HG03039 (cell line): ENCODE results near the gene MTIF3.

ENCODE experiments used
- ATAC-seq: cut with Tn5 transposase; IDR thresholded peaks from one replicate; pipeline ENCODE4 v1.9.1; 2021; ENCODE audit warnings: mild to moderate bottlenecking, moderate library complexity; ENCODE audit not compliant: unreplicated experiment

MTIF3 gene, protein sequence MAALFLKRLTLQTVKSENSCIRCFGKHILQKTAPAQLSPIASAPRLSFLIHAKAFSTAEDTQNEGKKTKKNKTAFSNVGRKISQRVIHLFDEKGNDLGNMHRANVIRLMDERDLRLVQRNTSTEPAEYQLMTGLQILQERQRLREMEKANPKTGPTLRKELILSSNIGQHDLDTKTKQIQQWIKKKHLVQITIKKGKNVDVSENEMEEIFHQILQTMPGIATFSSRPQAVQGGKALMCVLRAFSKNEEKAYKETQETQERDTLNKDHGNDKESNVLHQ

DNA sequence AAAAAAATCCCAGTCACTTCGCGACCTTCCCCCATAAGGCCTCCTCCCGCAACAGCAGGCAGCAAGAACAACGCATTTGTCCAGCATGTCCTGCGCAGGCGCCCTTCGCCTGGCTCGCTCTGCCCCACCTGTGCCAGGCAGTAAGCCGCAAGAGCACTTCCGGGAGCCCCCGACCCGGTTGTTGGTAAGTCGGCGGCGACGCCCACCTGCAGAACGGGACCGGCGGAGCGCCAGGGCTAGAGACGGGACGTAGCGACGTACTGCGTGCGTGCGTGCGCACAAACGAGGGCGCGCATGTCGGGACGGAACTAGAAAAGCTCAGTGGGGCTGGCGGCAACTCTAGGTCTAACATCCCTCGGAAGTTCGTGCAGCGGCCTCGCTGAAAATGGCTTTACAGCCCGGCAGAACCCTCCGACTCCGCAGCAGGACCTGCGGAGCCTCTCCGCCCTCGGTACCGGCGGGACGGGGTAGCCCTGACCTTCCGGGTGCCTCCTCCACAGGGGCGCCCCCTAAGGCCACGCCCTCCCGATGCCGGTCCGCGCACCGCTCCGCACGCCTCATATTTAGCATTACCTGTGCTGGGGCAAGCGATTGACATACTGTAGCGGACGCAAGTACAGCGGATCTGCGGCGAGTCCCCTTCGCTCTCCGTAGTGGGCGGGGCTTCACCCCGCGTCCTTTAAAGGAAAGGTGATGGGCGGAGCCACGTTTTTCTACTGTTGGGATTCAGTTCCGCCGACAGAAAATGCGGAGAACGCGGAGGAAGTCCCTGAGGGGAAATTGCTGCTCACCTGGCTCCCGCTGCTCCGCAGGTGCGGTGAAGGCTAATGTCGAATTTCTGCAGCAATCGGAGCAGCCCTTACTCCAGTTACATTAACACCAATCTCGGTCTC, at the start of gene MTIF3:
TSS of gene MTIF3 (minus strand) at position 629 of the 893 bp plus-strand sequence. CDS start 10,116 bp downstream, outside the sequence.
- ATAC-seq, result peak; percentile 83

DNA sequence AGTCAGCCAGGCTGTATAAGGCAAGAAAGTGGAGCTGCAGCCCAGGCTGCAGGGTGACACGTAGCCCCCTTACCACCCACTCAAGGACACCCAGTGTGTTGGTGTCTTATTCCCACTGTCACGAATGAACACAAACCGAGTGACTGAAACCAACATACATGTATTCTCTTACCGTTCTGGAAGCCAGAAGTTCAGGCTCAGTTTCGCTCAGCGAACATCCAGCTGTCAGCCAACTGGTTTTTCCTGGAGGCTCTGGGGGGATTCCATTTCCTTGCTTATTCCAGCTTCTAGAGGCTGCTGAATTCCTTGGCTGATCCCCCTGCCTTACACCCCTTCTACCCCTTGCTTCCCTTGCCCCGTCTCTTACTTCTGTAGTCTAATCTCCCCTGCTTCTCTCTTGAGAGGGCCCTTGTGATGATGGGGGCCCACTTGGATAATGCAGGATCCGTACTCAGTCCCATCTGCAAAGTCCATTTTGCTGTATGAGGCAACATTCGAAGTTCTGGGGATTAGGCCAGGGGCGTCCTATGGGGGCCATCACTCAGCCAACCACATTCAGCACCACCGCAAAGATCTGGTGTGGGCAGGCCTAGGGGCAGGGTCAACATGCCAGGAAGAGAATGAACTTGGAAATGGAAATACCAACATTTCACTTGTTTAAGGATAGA, 47.3 kb upstream of the MTIF3 start:
- no peak for ATAC-seq

DNA sequence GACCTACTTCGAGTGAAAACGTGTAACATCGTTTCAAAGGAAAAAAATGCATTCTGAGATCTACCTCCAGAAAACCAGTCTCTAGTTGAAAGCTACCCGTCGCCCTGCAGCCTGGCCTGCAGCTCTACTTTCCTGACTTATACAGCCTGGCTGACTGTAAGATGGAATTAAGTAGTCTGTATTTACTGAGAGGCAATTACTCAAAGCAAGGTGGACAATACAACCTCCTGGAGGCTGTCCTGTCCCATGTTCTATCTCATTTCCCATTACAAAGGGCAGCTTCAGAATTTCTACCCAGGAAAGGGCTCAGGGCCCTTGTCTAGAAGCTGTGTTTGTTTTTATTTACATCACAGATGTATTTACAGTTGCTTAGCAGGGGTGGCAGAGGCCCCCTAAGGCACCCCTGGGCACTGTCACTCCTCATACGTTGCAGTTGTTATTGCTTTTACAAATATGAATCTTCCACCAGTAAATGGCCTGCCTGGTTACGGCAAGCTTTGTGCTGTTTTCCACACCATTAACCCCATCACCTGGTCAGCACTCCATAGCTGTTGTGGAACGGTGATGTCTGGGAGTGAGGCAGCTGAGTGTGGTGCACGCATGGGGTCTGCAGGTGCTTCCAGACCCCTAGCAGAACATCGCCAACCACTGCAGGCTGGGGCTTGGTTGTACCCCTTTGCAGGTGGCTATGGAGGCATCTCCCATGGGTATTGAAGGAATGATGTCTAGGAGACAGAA, 46.3 kb upstream of the MTIF3 start:
- ATAC-seq, result no peak

DNA sequence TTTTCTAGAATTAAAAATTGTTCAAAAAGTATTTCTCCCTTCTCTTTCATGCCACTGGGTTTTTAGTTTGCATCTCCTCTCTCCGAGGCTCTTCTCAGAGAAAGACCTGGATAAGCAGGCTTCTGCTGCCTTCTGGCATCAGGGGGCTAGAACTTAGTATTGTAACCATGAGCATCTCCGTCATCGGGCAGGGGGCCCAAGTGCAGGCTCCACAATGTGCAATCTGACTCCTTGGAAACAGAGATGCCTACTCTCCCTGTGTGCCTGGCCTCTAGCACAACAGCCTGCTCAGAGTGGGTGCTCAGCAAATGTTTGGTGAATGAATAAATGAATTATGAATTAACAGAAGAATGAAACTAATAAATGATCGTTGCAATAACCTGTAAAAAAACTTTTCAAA, 45.6 kb upstream of the MTIF3 start:
- ATAC-seq, result no peak

DNA sequence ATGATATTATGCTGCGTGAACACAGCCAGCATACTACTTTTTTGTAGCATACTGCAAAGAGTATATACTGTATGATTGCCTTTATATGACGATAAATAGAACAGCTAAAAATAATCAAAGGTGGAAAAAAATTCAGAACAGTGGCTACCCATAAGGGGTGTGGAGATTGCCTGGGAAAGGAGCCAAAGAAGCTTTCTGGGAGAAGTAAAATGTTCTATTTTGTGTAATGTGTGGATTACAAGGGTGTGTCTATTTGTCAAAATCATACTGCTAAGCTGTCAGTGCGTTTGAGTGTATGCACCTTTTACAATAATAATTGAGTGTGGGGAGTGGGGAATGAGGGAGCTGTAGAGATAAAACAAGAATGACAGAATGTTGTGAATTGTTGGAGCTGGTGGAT, 45.2 kb upstream of the MTIF3 start:
- ATAC-seq, result no peak

DNA sequence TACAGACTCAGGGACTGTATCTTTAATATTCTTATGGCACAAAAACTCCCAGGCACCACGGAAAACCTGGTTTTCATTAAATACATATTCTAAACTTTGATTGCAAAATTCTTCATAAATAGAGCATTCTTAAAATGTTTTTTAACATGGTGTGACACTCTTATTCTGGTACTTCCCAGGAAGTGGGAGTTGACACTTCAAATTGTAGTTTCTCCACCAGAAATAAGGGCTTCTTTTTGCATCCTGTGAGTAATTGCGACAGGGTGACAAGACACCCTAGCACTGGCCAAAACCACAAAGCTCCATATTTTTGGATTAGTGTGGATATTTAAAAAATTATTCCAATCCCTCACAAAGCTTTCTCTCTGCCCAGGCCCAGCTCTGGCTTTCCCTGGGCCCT, 43.6 kb upstream of the MTIF3 start:
- ATAC-seq, result no peak

DNA sequence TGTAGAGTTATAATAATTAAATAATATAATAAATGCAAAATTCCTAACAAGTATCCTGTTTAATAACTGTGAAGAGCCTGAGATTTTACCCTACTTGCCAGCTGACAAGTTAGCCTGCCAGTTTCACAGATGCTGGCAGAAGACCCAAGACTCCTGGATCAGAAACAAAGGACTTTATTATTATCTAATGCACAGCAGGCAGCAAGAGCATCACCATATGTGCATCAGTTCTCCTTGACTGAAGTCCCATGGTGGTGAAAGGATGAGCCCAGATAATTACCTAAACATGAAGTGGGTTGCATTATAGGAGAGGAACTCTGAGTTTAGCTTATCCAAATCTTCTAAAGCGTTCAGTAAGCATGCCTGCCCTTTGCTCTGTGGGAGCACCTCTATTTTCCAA, 39.1 kb upstream of the MTIF3 start:
- ATAC-seq, result no peak

DNA sequence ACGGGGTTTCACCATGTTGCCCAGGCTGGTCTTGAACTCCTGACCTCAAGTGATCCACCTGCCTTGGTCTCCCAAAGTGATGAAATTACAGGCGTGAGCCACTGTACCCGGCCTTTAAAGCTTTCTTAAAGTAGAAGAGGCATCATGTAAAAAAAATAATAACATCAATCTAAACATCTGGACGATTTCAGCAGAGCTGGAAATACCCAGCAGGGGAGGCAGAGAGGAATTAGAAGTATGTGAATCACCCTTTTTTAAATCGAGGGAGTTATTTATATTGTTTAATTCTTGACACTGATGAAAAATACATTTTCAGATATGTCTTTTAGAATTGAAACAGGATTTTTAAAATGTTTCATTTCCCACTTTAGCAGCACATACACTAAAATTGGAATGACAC, 37.4 kb upstream of the MTIF3 start:
- no peak for ATAC-seq

DNA sequence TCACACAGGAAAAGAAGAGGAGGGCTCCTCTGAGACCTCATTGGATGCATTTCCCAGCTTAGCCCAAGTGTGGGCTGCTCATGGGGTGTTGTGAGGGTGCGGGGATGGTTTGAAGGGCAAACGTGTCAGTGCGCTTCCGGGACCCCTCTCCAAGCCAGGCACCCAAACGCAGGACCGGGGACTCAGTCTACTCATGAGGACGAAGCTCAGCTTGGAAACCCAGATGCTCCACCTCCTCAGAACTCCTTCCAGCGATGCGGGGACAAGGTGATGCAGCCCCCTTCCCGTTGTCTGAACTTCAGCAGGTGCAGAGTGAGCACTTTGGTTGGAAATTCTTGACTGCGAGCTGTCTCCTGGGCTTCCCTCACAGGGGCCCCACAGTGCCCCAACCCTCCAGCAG, 33.1 kb upstream of the MTIF3 start:
- ATAC-seq, result no peak

DNA sequence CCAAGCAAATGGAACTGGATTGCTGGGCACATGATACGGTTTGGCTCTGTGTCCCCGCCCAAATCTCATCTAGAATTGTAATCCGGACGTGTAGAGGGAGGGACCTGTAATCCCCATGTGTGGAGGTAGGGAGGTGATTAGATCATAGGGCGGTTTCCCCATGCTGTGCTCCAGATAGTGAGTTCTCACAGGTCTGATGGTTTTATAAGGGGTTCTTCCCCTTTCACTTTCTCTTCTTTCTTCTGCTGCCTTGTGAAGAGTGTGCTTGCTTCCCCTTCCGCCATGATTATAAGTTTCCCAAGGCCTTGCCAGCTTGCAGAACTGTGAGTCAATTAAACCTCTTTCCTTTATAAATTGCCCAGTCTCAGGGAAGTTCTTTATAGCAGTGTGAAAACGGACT, 32.6 kb upstream of the MTIF3 start:
- peak; percentile 81 for ATAC-seq

DNA sequence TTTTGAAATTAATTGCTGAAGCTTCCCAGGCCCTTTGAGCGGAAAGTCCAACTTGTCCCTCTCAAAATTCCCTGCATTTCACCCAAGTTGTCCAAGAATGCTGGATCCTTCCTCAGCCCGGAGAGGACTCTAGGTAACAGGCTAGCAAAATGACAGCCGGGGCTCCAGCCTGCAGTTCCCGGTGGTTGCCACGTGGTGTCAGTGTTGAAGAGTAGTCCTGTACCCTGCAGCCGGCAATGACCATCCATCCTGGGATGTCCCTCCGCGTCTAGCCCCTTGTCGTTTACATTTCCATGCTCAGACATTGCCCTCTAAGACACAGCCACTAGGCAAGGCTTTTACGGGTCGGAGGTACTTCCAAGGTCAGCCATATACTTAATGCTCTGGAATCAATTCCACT, 31.4 kb upstream of the MTIF3 start:
- no peak for ATAC-seq

DNA sequence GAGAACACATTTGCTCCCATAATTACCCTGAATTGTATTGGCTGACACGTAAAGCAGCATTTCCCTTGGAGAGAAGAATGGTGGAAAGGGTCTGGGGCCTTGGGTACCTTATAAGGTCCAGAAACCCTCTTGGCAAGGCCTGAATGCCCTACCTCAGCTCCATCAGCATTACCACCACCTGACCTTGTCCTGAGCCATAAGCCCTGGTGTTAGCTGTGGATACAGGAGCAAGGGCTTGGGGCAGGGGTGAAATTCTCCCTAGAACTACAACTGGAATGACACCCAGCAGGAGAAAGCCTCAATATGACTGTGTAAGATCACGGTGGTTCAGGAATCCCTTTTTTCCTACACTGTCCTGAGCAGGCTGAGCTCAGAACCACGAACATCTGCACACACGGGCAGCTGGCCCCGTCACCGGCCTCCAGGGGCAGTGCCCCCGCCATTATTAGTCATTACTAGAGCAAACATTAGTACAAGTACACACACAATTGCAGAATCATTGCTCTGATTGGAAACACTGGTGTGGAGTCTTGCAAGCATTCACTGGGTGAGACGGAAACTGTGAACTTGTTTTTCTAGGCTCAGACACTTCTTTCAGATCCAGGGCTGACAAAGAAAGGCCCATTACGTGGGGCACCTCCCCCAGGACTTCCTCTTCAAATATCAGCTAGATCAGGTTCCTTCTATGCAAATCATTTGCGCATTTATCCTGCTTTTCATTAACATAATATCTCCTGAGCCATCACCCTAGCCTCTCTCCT, 26.8 kb upstream of the MTIF3 start:
- ATAC-seq, result peak; percentile 58

DNA sequence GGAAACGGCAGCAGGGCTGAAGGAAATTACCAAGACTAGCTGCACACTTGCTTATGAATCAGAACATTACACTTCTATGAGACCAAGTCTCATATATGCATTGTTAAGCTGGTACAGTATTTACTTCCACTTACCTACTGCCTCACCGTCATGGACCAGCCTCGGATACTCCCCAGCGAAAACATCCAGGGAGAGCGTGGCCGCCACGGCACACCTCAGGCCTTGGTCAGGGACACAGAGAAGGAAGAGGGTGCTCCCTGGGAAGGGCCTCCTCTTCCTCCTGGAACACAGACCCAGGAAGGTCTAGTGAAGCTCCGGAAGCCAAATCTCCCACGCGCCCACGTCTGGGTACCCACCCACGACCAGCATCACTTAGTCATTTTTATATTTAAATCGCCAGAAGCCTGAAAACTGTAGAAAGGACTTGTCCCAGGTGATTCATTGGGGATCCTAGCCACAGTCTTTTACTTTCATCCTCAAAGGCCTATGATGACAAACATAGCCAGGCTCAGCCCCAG, 24.4 kb upstream of the MTIF3 start:
- ATAC-seq, result no peak

DNA sequence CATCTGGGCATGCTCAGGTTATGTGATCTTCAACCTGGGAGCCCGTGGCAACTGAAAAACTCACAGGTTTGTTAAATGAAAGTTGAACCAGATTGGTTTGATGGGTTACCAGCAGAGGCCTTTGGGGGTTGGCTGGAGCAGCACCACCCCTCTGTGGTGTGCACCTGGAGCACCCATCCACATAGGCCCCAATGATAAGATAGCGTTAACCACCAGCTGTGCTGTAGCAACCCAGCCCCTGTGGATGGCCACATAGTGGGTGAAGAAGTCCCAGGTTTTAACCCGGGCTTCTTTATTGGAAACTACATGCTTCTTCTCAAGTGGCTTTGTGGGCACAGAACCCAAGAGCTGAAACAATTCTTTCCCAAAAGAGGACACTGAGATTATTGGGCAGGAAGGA, 22.6 kb upstream of the MTIF3 start:
- no peak for ATAC-seq

DNA sequence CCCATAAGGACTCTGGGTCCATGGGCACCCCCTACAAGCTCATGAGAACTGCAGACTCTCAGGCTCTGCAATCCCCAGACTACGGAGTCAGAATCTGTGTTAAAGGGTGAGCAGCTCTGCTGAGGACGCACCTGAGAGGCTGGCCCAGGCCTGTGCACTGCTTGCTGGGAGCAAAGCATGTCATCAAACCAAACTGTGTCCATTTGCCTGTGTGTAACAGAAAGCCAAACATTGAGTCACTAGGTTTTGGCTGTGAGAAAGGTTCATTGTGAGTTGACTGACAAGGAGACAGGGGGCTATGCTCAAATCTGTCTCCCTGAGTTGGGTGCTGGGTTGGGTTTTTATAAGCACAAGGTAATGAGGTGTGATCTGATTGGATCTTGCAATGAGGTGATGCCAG, 22.1 kb upstream of the MTIF3 start:
- ATAC-seq, result no peak

DNA sequence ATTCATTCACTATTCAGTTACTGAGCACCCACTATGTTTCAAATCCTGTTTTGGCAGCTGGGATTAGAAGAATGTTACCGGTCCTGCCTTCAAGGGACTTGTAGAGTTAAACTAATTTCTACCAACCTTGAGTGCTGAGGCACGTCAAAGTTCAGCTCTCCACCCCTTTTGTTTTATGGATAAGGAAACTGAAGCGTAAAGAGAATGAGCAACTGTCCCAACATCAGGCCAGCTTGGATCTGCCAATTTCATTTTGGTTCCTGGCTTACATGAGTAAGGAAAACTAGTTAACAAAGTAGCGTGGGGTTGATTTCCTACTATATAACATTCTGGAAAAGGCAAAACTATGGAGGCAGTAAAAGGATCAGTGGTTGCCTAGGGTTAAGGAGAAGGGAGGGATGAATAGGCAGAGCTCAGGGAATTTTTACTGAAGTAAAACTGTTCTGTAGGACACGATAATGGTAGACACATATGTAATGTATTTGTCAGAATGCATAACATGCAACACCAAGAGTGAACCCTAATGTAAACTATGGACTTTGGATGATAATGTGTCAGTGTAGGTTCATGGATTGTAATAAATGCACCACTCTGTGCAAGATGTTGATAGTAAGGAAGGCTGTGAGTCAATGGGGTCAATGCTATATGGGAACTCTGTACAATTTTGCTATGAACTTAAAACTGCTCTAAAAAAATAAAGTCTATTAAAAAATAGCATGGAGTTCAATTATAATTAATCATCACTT, 19.9 kb upstream of the MTIF3 start:
- no peak for ATAC-seq

DNA sequence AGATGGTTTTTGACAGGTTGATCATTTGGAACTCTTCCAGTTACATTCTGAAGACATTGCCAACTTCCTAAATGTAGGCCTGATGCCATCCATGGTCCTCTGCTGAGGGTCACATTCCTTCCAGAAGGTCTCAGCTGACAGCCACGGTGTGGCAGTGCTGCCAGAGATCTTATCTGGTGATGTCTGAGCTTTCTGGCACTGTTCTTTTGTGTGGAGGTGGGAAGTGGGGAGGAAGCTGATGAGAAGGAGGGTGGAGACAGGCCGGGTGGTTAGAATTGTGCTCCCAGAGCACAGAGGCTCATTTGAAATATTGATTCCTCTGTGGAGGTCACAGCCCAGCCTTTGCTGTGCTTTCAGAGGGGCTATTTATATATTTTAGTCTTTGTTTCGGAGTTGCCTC, 16.1 kb upstream of the MTIF3 start:
- ATAC-seq, result no peak

DNA sequence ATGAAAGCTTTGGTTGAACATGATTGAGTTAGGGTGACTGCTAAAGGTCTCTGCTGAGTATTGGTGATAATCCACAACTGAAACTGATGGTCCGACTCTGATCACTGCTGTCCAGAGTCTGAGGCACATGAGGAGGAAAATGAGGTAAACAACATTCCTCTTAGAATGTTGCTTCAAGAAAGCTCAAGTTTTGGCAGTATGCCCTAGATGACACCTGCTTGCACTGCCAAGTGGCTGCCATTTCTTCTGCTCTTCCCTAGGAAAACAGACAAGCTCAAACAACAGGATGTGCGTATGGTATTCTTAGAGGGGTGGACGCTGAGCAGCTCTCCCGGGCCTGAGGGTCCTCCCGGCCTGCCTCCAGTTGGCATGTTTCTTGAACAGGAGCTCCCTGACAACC, 15.2 kb upstream of the MTIF3 start:
- ATAC-seq, result no peak

DNA sequence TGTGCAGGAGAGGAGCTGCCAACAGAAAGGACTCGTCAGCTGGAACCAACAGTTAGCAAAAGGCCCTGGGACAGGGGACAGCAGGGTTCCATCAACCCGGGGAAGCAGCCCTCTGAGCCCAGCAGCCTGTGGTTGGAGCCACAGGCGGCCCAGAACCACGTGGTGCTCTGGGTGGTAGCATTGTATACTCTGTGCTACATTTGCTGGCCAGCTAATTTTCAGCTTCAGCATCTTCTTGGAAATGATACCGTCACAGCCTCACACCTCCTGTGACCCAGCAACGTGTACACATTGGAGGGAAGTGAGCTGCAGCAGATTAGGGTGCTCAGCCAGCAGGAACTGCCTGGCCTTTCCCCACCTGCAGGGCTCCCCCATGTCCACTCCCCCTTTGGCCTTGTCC, 13.1 kb upstream of the MTIF3 start:
- ATAC-seq, result no peak
